Measurements from ENCODE around the gene SCT.

Gene SCT

DNA sequence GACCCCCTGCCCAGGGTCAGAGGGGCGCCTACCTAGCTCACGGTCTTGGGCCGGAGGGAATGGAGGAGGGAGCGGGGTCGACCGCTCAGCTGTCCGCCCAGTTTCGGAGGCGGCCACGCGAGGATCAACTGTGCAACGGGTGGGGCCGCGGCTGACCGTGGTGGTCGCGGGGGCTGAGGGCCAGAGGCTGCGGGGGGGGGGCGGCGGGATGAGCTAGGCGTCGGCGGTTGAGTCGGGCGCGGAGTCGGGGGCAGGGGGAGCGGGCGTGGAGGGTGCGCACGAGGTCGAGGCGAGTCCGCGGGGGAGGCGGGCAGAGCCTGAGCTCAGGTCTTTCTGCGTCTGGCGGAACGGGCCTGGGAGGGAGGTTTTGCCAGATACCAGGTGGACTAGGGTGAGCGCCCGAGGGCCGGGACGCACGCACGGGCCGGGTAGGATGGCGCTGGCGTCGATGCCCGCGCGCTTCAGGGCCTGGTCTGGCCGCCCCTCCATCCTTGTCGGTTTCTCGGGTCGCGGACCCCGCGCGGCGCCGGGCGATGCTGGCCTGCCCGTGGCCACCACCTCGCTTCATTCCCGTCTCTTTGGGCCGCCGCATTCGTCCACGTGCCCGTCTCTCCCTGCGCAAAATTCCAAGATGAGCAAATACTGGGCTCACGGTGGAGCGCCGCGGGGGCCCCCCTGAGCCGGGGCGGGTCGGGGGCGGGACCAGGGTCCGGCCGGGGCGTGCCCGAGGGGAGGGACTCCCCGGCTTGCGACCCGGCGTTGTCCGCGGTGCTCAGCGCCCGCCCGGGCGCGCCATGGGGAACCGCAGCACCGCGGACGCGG lies 9.7 kb upstream of the SCT start, which contains the start of gene DRD4:
TSS of gene DRD4 (plus strand) at position 759 of the 822 bp plus-strand sequence. CDS start at position 795, 36 bp downstream.
- no peak within 1 kb of the TSS for H3K27ac ChIP-seq (replicated peaks)
- TF ChIP-seq POLR2AphosphoS5 (IDR thresholded peaks at IDR 0.05; ENCODE audit: low read depth) (no peak), SPI1 (IDR thresholded peaks at IDR 0.05; ENCODE audit: borderline replicate concordance, low read depth) (no peak), GABPA (IDR thresholded peaks at IDR 0.05; ENCODE audit: low read depth) (no peak)
- TF ChIP-seq, protein P1, sequence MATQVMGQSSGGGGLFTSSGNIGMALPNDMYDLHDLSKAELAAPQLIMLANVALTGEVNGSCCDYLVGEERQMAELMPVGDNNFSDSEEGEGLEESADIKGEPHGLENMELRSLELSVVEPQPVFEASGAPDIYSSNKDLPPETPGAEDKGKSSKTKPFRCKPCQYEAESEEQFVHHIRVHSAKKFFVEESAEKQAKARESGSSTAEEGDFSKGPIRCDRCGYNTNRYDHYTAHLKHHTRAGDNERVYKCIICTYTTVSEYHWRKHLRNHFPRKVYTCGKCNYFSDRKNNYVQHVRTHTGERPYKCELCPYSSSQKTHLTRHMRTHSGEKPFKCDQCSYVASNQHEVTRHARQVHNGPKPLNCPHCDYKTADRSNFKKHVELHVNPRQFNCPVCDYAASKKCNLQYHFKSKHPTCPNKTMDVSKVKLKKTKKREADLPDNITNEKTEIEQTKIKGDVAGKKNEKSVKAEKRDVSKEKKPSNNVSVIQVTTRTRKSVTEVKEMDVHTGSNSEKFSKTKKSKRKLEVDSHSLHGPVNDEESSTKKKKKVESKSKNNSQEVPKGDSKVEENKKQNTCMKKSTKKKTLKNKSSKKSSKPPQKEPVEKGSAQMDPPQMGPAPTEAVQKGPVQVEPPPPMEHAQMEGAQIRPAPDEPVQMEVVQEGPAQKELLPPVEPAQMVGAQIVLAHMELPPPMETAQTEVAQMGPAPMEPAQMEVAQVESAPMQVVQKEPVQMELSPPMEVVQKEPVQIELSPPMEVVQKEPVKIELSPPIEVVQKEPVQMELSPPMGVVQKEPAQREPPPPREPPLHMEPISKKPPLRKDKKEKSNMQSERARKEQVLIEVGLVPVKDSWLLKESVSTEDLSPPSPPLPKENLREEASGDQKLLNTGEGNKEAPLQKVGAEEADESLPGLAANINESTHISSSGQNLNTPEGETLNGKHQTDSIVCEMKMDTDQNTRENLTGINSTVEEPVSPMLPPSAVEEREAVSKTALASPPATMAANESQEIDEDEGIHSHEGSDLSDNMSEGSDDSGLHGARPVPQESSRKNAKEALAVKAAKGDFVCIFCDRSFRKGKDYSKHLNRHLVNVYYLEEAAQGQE (IDR thresholded peaks at IDR 0.05; ENCODE audit: insufficient replicate concordance, low read depth) = no peak
- TF ChIP-seq, protein P2, sequence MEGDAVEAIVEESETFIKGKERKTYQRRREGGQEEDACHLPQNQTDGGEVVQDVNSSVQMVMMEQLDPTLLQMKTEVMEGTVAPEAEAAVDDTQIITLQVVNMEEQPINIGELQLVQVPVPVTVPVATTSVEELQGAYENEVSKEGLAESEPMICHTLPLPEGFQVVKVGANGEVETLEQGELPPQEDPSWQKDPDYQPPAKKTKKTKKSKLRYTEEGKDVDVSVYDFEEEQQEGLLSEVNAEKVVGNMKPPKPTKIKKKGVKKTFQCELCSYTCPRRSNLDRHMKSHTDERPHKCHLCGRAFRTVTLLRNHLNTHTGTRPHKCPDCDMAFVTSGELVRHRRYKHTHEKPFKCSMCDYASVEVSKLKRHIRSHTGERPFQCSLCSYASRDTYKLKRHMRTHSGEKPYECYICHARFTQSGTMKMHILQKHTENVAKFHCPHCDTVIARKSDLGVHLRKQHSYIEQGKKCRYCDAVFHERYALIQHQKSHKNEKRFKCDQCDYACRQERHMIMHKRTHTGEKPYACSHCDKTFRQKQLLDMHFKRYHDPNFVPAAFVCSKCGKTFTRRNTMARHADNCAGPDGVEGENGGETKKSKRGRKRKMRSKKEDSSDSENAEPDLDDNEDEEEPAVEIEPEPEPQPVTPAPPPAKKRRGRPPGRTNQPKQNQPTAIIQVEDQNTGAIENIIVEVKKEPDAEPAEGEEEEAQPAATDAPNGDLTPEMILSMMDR (IDR thresholded peaks at IDR 0.05; ENCODE audit: insufficient read depth, low read length) = no peak

DNA sequence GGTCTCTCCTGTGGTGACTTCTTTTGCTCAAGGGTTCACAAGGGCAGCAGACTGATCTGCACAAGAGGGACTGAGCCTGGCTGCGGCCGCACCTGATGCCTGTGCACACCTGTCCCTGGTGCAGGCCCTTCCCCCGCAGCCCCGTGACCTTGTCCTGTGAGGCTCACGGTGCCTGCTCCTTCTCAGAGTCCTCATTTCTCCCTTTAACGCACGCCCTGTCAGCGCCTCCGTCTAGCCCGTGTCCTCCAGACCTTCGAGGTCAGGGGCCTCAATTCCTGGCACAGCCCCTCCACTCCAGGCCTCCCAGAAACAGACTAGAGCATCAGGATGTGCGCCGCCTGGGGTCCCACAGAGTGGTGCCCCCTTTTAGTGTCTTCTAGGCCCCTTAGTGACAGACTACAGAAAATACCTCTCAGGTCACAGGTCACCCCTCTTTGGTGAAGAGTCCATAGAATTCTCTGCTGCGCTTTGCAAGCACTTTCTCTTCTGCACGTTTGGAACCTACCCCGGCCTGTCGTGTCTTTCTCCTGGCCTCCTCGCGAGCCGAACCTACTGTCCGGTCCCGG lies 9.0 kb upstream of the SCT start:
- no peak overlapping the region for H3K4me3 ChIP-seq (replicated peaks; ENCODE audit: insufficient read depth, low read length)
- no peaks in the 10 kb centered on the region for H3K27me3 ChIP-seq (ENCODE audit: insufficient read depth, poor library complexity, severe bottlenecking)
- no peak overlapping the region for H3K27ac ChIP-seq (replicated peaks)
- no peak for TF ChIP-seq GABPA (IDR thresholded peaks at IDR 0.05; ENCODE audit: low read depth)
- TF ChIP-seq, protein P1 (IDR thresholded peaks at IDR 0.05; ENCODE audit: insufficient replicate concordance, low read depth) = no peak
- no peak for DNase-seq (ENCODE audit: low read depth in 1 of 2, low spot score in 1 of 2)

More for the DNA sequence above, 9.7 kb upstream of the SCT start, which contains the start of gene DRD4:
- no peaks in the 10 kb centered on the region for H3K27me3 ChIP-seq (ENCODE audit: insufficient read depth, poor library complexity, severe bottlenecking)
- DNase-seq (ENCODE audit: low read depth in 1 of 2, low spot score in 1 of 2) = no peak
- H3K4me3 ChIP-seq (replicated peaks; ENCODE audit: insufficient read depth, low read length) = no peak within 1 kb of the TSS

DNA sequence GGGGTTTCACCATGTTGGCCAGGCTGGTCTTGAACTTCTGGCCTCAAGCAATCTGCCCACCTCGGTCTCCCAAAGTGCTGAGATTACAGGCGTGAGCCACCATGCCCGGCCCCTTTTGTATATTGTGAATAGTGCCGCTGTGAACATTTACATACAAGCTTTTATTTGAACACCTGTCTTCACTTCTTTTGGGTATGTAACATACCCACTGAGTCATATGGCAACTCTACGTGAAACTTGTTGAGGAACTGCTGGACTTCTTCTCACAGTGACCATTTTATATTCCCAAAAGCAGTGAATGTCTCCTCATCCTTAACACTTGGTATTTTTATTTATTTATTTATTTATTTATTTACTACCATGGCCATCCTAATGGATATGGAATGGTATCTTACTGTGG lies 3.9 kb upstream of the SCT start:
- no peak for DNase-seq (ENCODE audit: low read depth in 1 of 2, low spot score in 1 of 2)
- TF ChIP-seq POLR2AphosphoS5 (IDR thresholded peaks at IDR 0.05; ENCODE audit: low read depth) (no peak), SPI1 (IDR thresholded peaks at IDR 0.05; ENCODE audit: borderline replicate concordance, low read depth) (no peak), GABPA (IDR thresholded peaks at IDR 0.05; ENCODE audit: low read depth) (no peak)
- TF ChIP-seq, protein P1 (IDR thresholded peaks at IDR 0.05; ENCODE audit: insufficient replicate concordance, low read depth) = no peak
- TF ChIP-seq, protein P2 (IDR thresholded peaks at IDR 0.05; ENCODE audit: insufficient read depth, low read length) = no peak
- H3K4me3 ChIP-seq (replicated peaks; ENCODE audit: insufficient read depth, low read length) = no peak overlapping the region
- no peak overlapping the region for H3K27ac ChIP-seq (replicated peaks)
- no peaks in the 10 kb centered on the region for H3K27me3 ChIP-seq (ENCODE audit: insufficient read depth, poor library complexity, severe bottlenecking)
